ENCODE measurements around the gene THAP4.

GRCh38 chr2:241658296-241658695 lies 21.3 kb upstream of the THAP4 start:
- TF ChIP-seq CTCF (IDR thresholded peaks at IDR 0.05; ENCODE audit: low read depth, low read length) = no peak
- TF ChIP-seq MAX (IDR thresholded peaks at IDR 0.05; ENCODE audit: low read depth, low read length) = no peak
- TF ChIP-seq POLR2A (IDR thresholded peaks at IDR 0.05; ENCODE audit: extremely low read depth, insufficient read length) = no peak
- no peak for TF ChIP-seq MYC (IDR thresholded peaks at IDR 0.05; ENCODE audit: low read depth, low read length)

Data from NB4 (cell line).